ENCODE measurements around the gene NKG7.

NKG7 gene

DNA sequence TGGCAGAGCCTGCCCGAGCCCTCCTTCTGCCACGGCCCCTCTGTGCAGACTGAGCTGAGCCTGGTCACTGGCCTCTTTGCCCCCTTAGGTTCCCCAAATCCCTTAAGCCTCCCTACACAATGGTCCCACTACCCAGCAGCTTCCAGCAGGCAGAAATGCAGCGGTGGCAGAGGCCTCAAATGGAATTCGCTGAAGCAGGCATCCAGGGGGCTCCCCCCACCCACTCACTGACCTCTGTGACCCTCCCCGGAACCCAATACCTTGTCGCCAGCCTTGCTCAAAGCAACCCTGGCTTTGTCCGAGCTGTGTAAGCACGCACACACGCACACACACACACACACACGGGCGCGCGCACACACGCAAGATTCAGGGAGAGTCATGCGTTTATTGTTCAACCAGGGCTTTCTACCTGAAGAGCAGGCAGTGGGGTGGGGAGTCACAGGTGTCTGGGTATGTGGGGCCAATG lies 15.5 kb upstream of the NKG7 start, which contains the start of gene LIM2:
TSS of gene LIM2 (minus strand) at position 51 of the 466 bp plus-strand sequence. CDS start 531 bp downstream, outside the sequence.
- no peaks in the 10 kb centered on the region for H3K4me1 ChIP-seq (ENCODE audit: control insufficient read depth, insufficient read depth, low read length)
- H3K9ac ChIP-seq (ENCODE audit: low read length): no peak within 1 kb of the TSS
- no peaks in the 10 kb centered on the region for H3K9me3 ChIP-seq (ENCODE audit: control insufficient read depth, low read length)
- no peak within 1 kb of the TSS for H3K4me3 ChIP-seq (ENCODE audit: low read length)
- no peak for DNase-seq (ENCODE audit: low read depth)
- no peaks in the 10 kb centered on the region for H3K36me3 ChIP-seq (ENCODE audit: control insufficient read depth, insufficient read depth, low read length, severe bottlenecking)
- peaks cover 7% of the 10 kb centered on the region for H3K27me3 ChIP-seq (replicated peaks; ENCODE audit: control insufficient read depth, insufficient read depth, low read length)

- no peak overlapping the region for H3K4me3 ChIP-seq (ENCODE audit: low read length)
- no peak overlapping the region for H3K9ac ChIP-seq (ENCODE audit: low read length)
- H3K36me3 ChIP-seq (ENCODE audit: control insufficient read depth, insufficient read depth, low read length, severe bottlenecking): no peaks in the 10 kb centered on the region
- no peaks in the 10 kb centered on the region for H3K4me1 ChIP-seq (ENCODE audit: control insufficient read depth, insufficient read depth, low read length)
- DNase-seq (ENCODE audit: low read depth): no peak
- peaks cover 7% of the 10 kb centered on the region for H3K27me3 ChIP-seq (replicated peaks; ENCODE audit: control insufficient read depth, insufficient read depth, low read length)
- no peaks in the 10 kb centered on the region for H3K9me3 ChIP-seq (ENCODE audit: control insufficient read depth, low read length)
Observed at GRCh38 chr19:51386882-51387520, 14.5 kb upstream of the NKG7 start.

- Histone ChIP-seq H3K9me3 (ENCODE audit: control insufficient read depth, low read length) (peaks cover 4% of the 10 kb centered on the region), H3K4me3 (ENCODE audit: low read length) (no peak overlapping the region), H3K27me3 (replicated peaks; ENCODE audit: control insufficient read depth, insufficient read depth, low read length) (no peaks in the 10 kb centered on the region), H3K4me1 (ENCODE audit: control insufficient read depth, insufficient read depth, low read length) (no peaks in the 10 kb centered on the region), H3K36me3 (ENCODE audit: control insufficient read depth, insufficient read depth, low read length, severe bottlenecking) (no peaks in the 10 kb centered on the region), H3K9ac (ENCODE audit: low read length) (no peak overlapping the region)
- no peak for DNase-seq (ENCODE audit: low read depth)
Observed at GRCh38 chr19:51382004-51382403, 9.6 kb upstream of the NKG7 start.

DNA sequence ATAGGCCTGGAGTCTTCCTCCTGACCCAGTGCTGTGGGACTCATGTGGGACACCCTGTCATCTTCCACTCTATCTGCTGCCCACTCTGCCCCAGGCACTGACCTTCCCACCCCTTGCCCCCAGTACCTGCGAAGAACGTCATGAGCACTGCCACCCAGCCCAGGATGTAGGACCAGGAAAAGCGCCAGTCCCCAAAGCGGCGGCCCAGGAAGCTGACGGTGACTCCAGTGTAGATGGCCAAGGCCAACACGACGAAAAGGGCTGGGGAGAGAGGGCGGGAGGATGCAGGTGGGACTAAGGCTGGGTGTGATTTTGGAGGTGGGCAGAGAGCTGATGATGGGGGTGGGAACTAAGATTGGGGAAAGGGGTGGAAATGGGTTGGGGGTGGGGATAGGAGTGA lies 7.9 kb upstream of the NKG7 start:
- no peak overlapping the region for H3K9ac ChIP-seq (ENCODE audit: low read length)
- no peaks in the 10 kb centered on the region for H3K4me1 ChIP-seq (ENCODE audit: control insufficient read depth, insufficient read depth, low read length)
- H3K4me3 ChIP-seq (ENCODE audit: low read length): no peak overlapping the region
- no peaks in the 10 kb centered on the region for H3K27me3 ChIP-seq (replicated peaks; ENCODE audit: control insufficient read depth, insufficient read depth, low read length)
- no peaks in the 10 kb centered on the region for H3K36me3 ChIP-seq (ENCODE audit: control insufficient read depth, insufficient read depth, low read length, severe bottlenecking)
- peaks cover 4% of the 10 kb centered on the region for H3K9me3 ChIP-seq (ENCODE audit: control insufficient read depth, low read length)
- DNase-seq (ENCODE audit: low read depth): no peak

GRCh38 chr19:51377422-51377821 lies 5.0 kb upstream of the NKG7 start:
- no peak for DNase-seq (ENCODE audit: low read depth)

GRCh38 chr19:51375504-51376221 lies 3.2 kb upstream of the NKG7 start:
- DNase-seq (ENCODE audit: low read depth): no peak
- Histone ChIP-seq H3K9me3 (ENCODE audit: control insufficient read depth, low read length) (no peaks in the 10 kb centered on the region), H3K4me1 (ENCODE audit: control insufficient read depth, insufficient read depth, low read length) (no peaks in the 10 kb centered on the region), H3K4me3 (ENCODE audit: low read length) (no peak overlapping the region), H3K36me3 (ENCODE audit: control insufficient read depth, insufficient read depth, low read length, severe bottlenecking) (no peaks in the 10 kb centered on the region), H3K9ac (ENCODE audit: low read length) (no peak overlapping the region), H3K27me3 (replicated peaks; ENCODE audit: control insufficient read depth, insufficient read depth, low read length) (peaks cover 4% of the 10 kb centered on the region)

More at GRCh38 chr19:51377422-51377821, 5.0 kb upstream of the NKG7 start:
- Histone ChIP-seq H3K9me3 (ENCODE audit: control insufficient read depth, low read length) (peaks cover 4% of the 10 kb centered on the region), H3K4me1 (ENCODE audit: control insufficient read depth, insufficient read depth, low read length) (no peaks in the 10 kb centered on the region), H3K4me3 (ENCODE audit: low read length) (no peak overlapping the region), H3K9ac (ENCODE audit: low read length) (no peak overlapping the region), H3K36me3 (ENCODE audit: control insufficient read depth, insufficient read depth, low read length, severe bottlenecking) (no peaks in the 10 kb centered on the region), H3K27me3 (replicated peaks; ENCODE audit: control insufficient read depth, insufficient read depth, low read length) (peaks cover 3% of the 10 kb centered on the region)

DNA sequence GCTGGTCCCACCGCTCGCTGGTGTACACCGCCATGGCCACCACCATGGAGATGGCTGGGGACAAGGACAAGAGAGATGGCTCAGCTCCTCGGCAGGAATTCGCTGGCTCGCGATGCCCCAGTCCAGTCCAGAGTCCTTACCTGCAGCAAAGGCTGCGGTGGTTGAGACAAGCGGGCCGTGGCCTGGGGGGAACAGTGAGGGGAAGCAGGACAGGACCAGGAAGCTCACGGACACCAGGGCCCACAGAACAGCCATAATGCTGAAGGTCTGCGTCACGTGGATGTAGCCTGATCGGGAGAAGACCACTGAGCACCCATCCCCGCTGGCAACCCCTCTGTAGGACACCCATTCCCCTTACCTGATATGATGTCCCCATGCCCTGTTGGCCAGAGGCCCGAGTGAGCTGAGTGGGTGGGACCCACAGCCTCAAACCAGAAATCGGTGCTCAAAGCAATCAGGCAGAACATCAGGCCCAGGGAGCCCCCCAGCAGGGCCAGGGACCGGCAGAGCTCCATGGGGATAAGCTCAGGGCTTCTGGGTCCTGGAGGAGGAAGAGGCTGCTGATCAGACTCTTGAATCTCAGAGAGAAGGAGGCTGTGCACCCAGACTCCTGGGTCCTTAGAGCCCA lies 319 bp downstream of the NKG7 start:
- Histone ChIP-seq H3K9me3 (ENCODE audit: control insufficient read depth, low read length) (no peaks in the 10 kb centered on the region), H3K4me1 (ENCODE audit: control insufficient read depth, insufficient read depth, low read length) (peaks cover 4% of the 10 kb centered on the region), H3K4me3 (ENCODE audit: low read length) (no peak overlapping the region), H3K36me3 (ENCODE audit: control insufficient read depth, insufficient read depth, low read length, severe bottlenecking) (no peaks in the 10 kb centered on the region), H3K9ac (ENCODE audit: low read length) (no peak overlapping the region), H3K27me3 (replicated peaks; ENCODE audit: control insufficient read depth, insufficient read depth, low read length) (peaks cover 4% of the 10 kb centered on the region)
- no peak for DNase-seq (ENCODE audit: low read depth)

- H3K27me3 ChIP-seq (replicated peaks; ENCODE audit: control insufficient read depth, insufficient read depth, low read length): peaks cover 4% of the 10 kb centered on the region
- H3K4me3 ChIP-seq (ENCODE audit: low read length): no peak overlapping the region
- H3K4me1 ChIP-seq (ENCODE audit: control insufficient read depth, insufficient read depth, low read length): peaks cover 4% of the 10 kb centered on the region
- no peaks in the 10 kb centered on the region for H3K36me3 ChIP-seq (ENCODE audit: control insufficient read depth, insufficient read depth, low read length, severe bottlenecking)
- H3K9me3 ChIP-seq (ENCODE audit: control insufficient read depth, low read length): no peaks in the 10 kb centered on the region
- H3K9ac ChIP-seq (ENCODE audit: low read length): no peak overlapping the region
- no peak for DNase-seq (ENCODE audit: low read depth)
Observed at GRCh38 chr19:51371186-51371690, 1.2 kb downstream of the NKG7 start.

GRCh38 chr19:51370230-51370629 lies 2.2 kb downstream of the NKG7 start:
- H3K9me3 ChIP-seq (ENCODE audit: control insufficient read depth, low read length): no peaks in the 10 kb centered on the region
- no peaks in the 10 kb centered on the region for H3K36me3 ChIP-seq (ENCODE audit: control insufficient read depth, insufficient read depth, low read length, severe bottlenecking)
- DNase-seq (ENCODE audit: low read depth): no peak
- H3K9ac ChIP-seq (ENCODE audit: low read length): no peak overlapping the region
- H3K4me3 ChIP-seq (ENCODE audit: low read length): no peak overlapping the region
- H3K4me1 ChIP-seq (ENCODE audit: control insufficient read depth, insufficient read depth, low read length): peaks cover 7% of the 10 kb centered on the region
- peaks cover 4% of the 10 kb centered on the region for H3K27me3 ChIP-seq (replicated peaks; ENCODE audit: control insufficient read depth, insufficient read depth, low read length)

GRCh38 chr19:51368366-51369282 lies 3.8 kb downstream of the NKG7 start, which contains the start of gene CLDND2:
CLDND2 (minus strand) TSS chr19:51369003; CDS start chr19:51368577, 426 bp downstream.
- Histone ChIP-seq H3K27me3 (replicated peaks; ENCODE audit: control insufficient read depth, insufficient read depth, low read length) (peaks cover 4% of the 10 kb centered on the region), H3K4me3 (ENCODE audit: low read length) (peak within 1 kb of the TSS; percentile 100), H3K9me3 (ENCODE audit: control insufficient read depth, low read length) (no peaks in the 10 kb centered on the region), H3K9ac (ENCODE audit: low read length) (peak within 1 kb of the TSS; percentile 91), H3K4me1 (ENCODE audit: control insufficient read depth, insufficient read depth, low read length) (peaks cover 22% of the 10 kb centered on the region), H3K36me3 (ENCODE audit: control insufficient read depth, insufficient read depth, low read length, severe bottlenecking) (no peaks in the 10 kb centered on the region)
- no peak for DNase-seq (ENCODE audit: low read depth)
